GM12878 (cell line): ENCODE measurements around the gene CRTC3. TPM values are rescaled to one million over a fixed set of nuclear protein-coding genes. Genes with fewer than 3 reads are reported as not detected.

Experiments used
- ATAC-seq: fragments of 200-7000 bp; cut with Tn5 transposase; 3 replicates; pipeline ENCODE4 v1.9.1; 2020; ENCODE audit warnings: mild to moderate bottlenecking, moderate library complexity
- BruUV-seq: library from RNA; stranded (reverse); fragments of 400-500 nt; replicated peaks from 2 replicates; lab custom pipeline; 2021; lab: Mats Ljungman, UMichigan
- CTCF ChIA-PET: fragments of 300-600 bp; sonication (Branson Sonifier 250); formaldehyde crosslinking; extraction: SDS; loops from one replicate; lab custom pipeline; 2021; ENCODE audit warnings: inconsistent platforms; lab: Yijun Ruan, JAX
- POLR2A ChIA-PET: fragments of 350-600 bp; formaldehyde crosslinking; extraction: SDS; loops from one replicate; lab custom pipeline; 2021; ENCODE audit warnings: inconsistent platforms; lab: Charles Lee
- RAD21 ChIA-PET: fragments of 300-600 bp; sonication (Branson Sonifier 250); formaldehyde crosslinking; loops from one replicate; lab custom pipeline; 2023; ENCODE audit warnings: antibody characterized with exemption; ENCODE audit not compliant: unreplicated experiment; lab: Charles Lee
- SMC1A ChIA-PET: fragments of 300-600 bp; sonication (Branson Sonifier 250); formaldehyde crosslinking; loops from one replicate; lab custom pipeline; 2023; ENCODE audit not compliant: unreplicated experiment, uncharacterized antibody; lab: Charles Lee
- DNase-seq: peaks from one replicate; pipeline ENCODE4 v3.0.0-alpha.2; 2011; ENCODE audit warnings: low read depth, low spot score
- FAIRE-seq: peaks from 3 replicates; lab custom pipeline; 2011; peaks lifted over from hg19 to GRCh38; lab: Jason Lieb, UNC
- H2AFZ ChIP-seq: 2 replicates; pipeline ENCODE4 v1.6.0; 2011; ENCODE audit warnings: low read depth, low read length, control low read depth; ENCODE audit not compliant: control insufficient read depth
- H3K27ac ChIP-seq: 2 replicates; pipeline ENCODE4 v1.5.1; 2011; ENCODE audit warnings: control low read depth; ENCODE audit not compliant: control insufficient read depth, insufficient read depth
- H3K27me3 ChIP-seq, 2 experiments: replicated peaks in 1 of 2; 2 replicates each; pipeline versions ENCODE4 v1.6.0 to v1.6.1; 2011; ENCODE audit warnings: low read length in 1 of 2; ENCODE audit not compliant: control insufficient read depth in 2 of 2, insufficient read depth in 2 of 2
- H3K36me3 ChIP-seq, 2 experiments: 2 replicates each; pipeline ENCODE4 v1.5.1; 2011; ENCODE audit warnings: low read length in 1 of 2; ENCODE audit not compliant: control insufficient read depth in 2 of 2, insufficient read depth in 2 of 2
- H3K4me1 ChIP-seq: 2 replicates; pipeline ENCODE4 v1.6.1; 2011; ENCODE audit warnings: mild to moderate bottlenecking, low read length, moderate library complexity, mixed read lengths; ENCODE audit not compliant: control insufficient read depth, insufficient read depth
- H3K4me2 ChIP-seq: 2 replicates; pipeline ENCODE4 v1.6.0; 2011; ENCODE audit warnings: control low read depth; ENCODE audit not compliant: control insufficient read depth, insufficient read depth
- H3K4me3 ChIP-seq: fragments of 200-600 bp; sonication (generic); 2 replicates; pipeline ENCODE4 v1.5.1; 2016
- H3K79me2 ChIP-seq: 2 replicates; pipeline ENCODE4 v1.6.0; 2011; ENCODE audit warnings: low read length; ENCODE audit not compliant: control insufficient read depth, insufficient read depth
- H3K9ac ChIP-seq: 2 replicates; pipeline ENCODE4 v1.8.0; 2011; ENCODE audit warnings: low read length, control low read depth, mixed read lengths; ENCODE audit not compliant: control insufficient read depth, insufficient read depth
- H3K9me3 ChIP-seq: replicated peaks from 3 replicates; pipeline ENCODE4 v1.5.1; 2011; ENCODE audit warnings: mild to moderate bottlenecking, low read length; ENCODE audit not compliant: control insufficient read depth, insufficient read depth
- H4K20me1 ChIP-seq: 2 replicates; pipeline ENCODE4 v1.6.0; 2011; ENCODE audit not compliant: control insufficient read depth, insufficient read depth
- ATF7 ChIP-seq: fragments of 450-650 bp; IDR thresholded peaks from 2 replicates; pipeline ENCODE4 v1.6.1; 2016; ENCODE audit warnings: low read depth, mild to moderate bottlenecking
- BCL11A ChIP-seq: IDR thresholded peaks from 2 replicates; pipeline ENCODE4 v1.6.1; 2011; ENCODE audit warnings: low read depth, low read length
- CREM ChIP-seq: IDR thresholded peaks from 2 replicates; pipeline ENCODE4 v1.6.1; 2014; ENCODE audit warnings: antibody characterized with exemption, low read depth
- ESRRA ChIP-seq: IDR thresholded peaks from 2 replicates; pipeline ENCODE4 v1.6.1; 2012; ENCODE audit warnings: mild to moderate bottlenecking, low read length, improper control_type of control experiment
- GABPA ChIP-seq: IDR thresholded peaks from 2 replicates; pipeline ENCODE4 v1.6.1; 2014; ENCODE audit warnings: antibody characterized with exemption, low read depth, mild to moderate bottlenecking, inconsistent platforms
- JUNB ChIP-seq: IDR thresholded peaks from 2 replicates; pipeline ENCODE4 v1.6.1; 2016; ENCODE audit warnings: antibody characterized with exemption, mild to moderate bottlenecking
- MEF2A ChIP-seq: IDR thresholded peaks from 2 replicates; pipeline ENCODE4 v1.6.1; 2011; ENCODE audit warnings: low read depth, mild to moderate bottlenecking, low read length, moderate library complexity; ENCODE audit not compliant: insufficient read depth
- NRF1 ChIP-seq: conservative IDR thresholded peaks from 2 replicates; pipeline ENCODE4 v1.6.1; 2011; ENCODE audit warnings: mild to moderate bottlenecking, low read depth, low read length, improper control_type of control experiment
- PAX5 ChIP-seq: IDR thresholded peaks from 2 replicates; pipeline ENCODE4 v1.6.1; 2011; ENCODE audit warnings: low read depth, low read length, borderline replicate concordance
- SMARCA5 ChIP-seq: fragments of 450-650 bp; IDR thresholded peaks from 2 replicates; pipeline ENCODE4 v1.6.1; 2017; ENCODE audit warnings: mild to moderate bottlenecking
- TCF3 ChIP-seq: IDR thresholded peaks from 2 replicates; pipeline ENCODE4 v1.6.1; 2012; ENCODE audit warnings: low read depth, mild to moderate bottlenecking, low read length, borderline replicate concordance; ENCODE audit not compliant: insufficient read depth
- ZNF217 ChIP-seq: fragments of 450-650 bp; IDR thresholded peaks from 2 replicates; pipeline ENCODE4 v1.6.1; 2017; ENCODE audit warnings: antibody characterized with exemption, mild to moderate bottlenecking
- ZNF274 ChIP-seq: IDR thresholded peaks from one replicate; pipeline ENCODE4 v1.8.0; 2011; ENCODE audit not compliant: insufficient read length, insufficient read depth
- WGBS: methylation state at CpG from one replicate; pipeline ENCODE4 v1.1.6; 2016; ENCODE audit warnings: low lambda C conversion rate; ENCODE audit not compliant: insufficient replicate concordance, insufficient coverage; ENCODE audit errors: missing lambda C conversion rate; 5-methylcytosine and 5-hydroxymethylcytosine counted together
- in situ Hi-C: fragments of 300-500 bp; cut with MboI; formaldehyde crosslinking; loops from 9 replicates; pipeline ENCODE4 v1.14.3; 2018; ENCODE audit warnings: mixed read lengths
- intact Hi-C: fragments of 100-400 bp; cut with micrococcal nuclease; formaldehyde crosslinking; loops from one replicate; pipeline ENCODE4 v1.14.2; 2022; ENCODE audit not compliant: unreplicated experiment
- polyA plus RNA-seq, 11 experiments: library from polyadenylated mRNA; depleted of rRNA in 4 of 11; unstranded in 6 of 11; stranded (reverse) in 5 of 11; fragments of >200 nt; fragmentation: Nextera tagmentation in 4 of 11; fragmentation: Illumina TruSeq in 1 of 11; extraction: Ambion mirVana in 4 of 11; extraction: Trizol in 1 of 11; gene quantifications; 1 replicate in 1 of 11; 2 replicates in 10 of 11; pipeline versions ENCODE4 v1.2.1 to v1.2.3, GENCODE V29; 2011 to 2016; ENCODE audit warnings: inconsistent platforms in 2 of 11, missing spikeins in 2 of 11, low read depth in 1 of 11
- total RNA-seq, 4 experiments: library from RNA; depleted of rRNA in 3 of 4; stranded (reverse); fragments of >200 nt in 3 of 4; fragmentation: Illumina TruSeq in 1 of 4; extraction: Trizol in 1 of 4; gene quantifications; 2 replicates each; pipeline versions ENCODE4 v1.2.1 to v1.2.3, GENCODE V29; 2013 to 2021

The CRTC3 gene
- total and polyA plus RNA-seq, 10 of the 15 experiments (the other 5 are each of a cell fraction or from before 2014, with no cell fraction given), result 3.5 to 36.9 (median 18.9) TPM

DNA sequence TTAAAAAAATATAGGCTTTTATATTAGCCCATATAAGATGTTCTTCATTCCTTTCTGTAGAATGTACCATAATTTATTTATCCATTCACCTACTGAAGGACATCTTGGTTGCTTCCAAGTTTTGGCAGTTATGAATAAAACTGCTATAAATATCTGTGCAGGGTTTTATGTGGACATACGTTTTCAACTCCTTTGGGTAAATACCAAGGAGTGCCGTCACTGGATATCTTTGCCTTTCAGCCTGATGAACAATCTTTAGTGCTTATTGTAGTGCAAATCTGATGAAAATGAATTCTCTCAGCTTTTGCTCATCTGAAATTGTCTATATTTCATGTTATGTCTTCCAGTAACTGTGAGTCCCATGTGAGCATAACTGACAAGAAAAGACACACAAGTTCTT lies 160.9 kb downstream of the CRTC3 start:
- 66% methylated on average over 2 of the region's 2 CpGs for WGBS
- no TSS peak for BruUV-seq

More for the DNA sequence above, 160.9 kb downstream of the CRTC3 start:
- POLR2A ChIA-PET, result interaction anchor here (1.5 to 5.2 kb wide), 3 partner anchors 27 to 41 kb away, joined by 6 to 23 read pairs (median 7); no protein-coding TSS in a partner anchor
- Histone ChIP-seq H2AFZ (no peak overlapping the region), H3K27me3 (no peaks in the 10 kb centered on the region), H3K4me1 (peaks cover 50% of the 10 kb centered on the region), H3K27ac (peak overlapping the region; percentile 99; the same call in 1 of the 2 replicates), H3K9me3 (no peaks in the 10 kb centered on the region; the same call in 2 of the 3 replicates), H3K9ac (no peak overlapping the region), H3K4me3 (no peak overlapping the region), H3K4me2 (no peak overlapping the region), H3K36me3 (no peaks in the 10 kb centered on the region), H3K79me2 (no peaks in the 10 kb centered on the region), H4K20me1 (no peaks in the 10 kb centered on the region)
- in situ Hi-C loops, result loop anchor here (5.0 kb wide), 1 partner anchor 33 kb away; no protein-coding TSS in a partner anchor
- intact Hi-C loops, result loop anchor here (5.0 to 10.0 kb wide), 3 partner anchors 93 to 366 kb away; partner anchors contain the start of gene CRTC3
- TF ChIP-seq BCL11A (no peak), ZNF217 (no peak), ESRRA (no peak), ZNF274 (no peak), PAX5 (no peak), TCF3 (no peak), CREM (no peak), ATF7 (no peak), SMARCA5 (no peak), GABPA (no peak), NRF1 (no peak), JUNB (no peak), MEF2A (no peak)
- RAD21 ChIA-PET, result interaction anchor here (1.3 to 2.6 kb wide), 3 partner anchors 11 to 40 kb away, joined by 3 to 15 read pairs (median 6); no protein-coding TSS in a partner anchor
- CTCF ChIA-PET, result interaction anchor here (0.7 to 8.6 kb wide), 5 partner anchors 25 to 241 kb away, joined by 3 to 112 read pairs (median 13); partner anchors contain the start of gene HDDC3
- DNase-seq, result no peak
- SMC1A ChIA-PET, result interaction anchor here (1.0 to 3.3 kb wide), 3 partner anchors 14 to 42 kb away, joined by 3 to 39 read pairs (median 7); no protein-coding TSS in a partner anchor
- FAIRE-seq, result no peak
- ATAC-seq, result no peak
